H1 (cell line): ENCODE data around the gene TARBP2. TPM values are rescaled to one million over a fixed set of nuclear protein-coding genes. Genes with fewer than 3 reads are reported as not detected.

Source experiments
- CTCF ChIA-PET: fragments of 300-600 bp; sonication (Branson Sonifier 250); formaldehyde crosslinking; loops from one replicate; lab custom pipeline; 2021; ENCODE audit not compliant: partially characterized antibody; lab: Charles Lee
- POLR2A ChIA-PET: fragments of 300-600 bp; sonication (Branson Sonifier 250); formaldehyde crosslinking; loops from one replicate; lab custom pipeline; 2021; ENCODE audit warnings: inconsistent platforms; ENCODE audit not compliant: partially characterized antibody; lab: Charles Lee
- DNase-seq, 2 experiments: peaks; one replicate each; pipeline versions ENCODE4 v3.0.0 to v3.0.0-alpha.2; 2010 to 2022; ENCODE audit warnings: low spot score in 2 of 2, low read depth in 1 of 2, mixed read lengths in 1 of 2
- FAIRE-seq: peaks from 2 replicates; lab custom pipeline; 2011; peaks lifted over from hg19 to GRCh38; lab: Jason Lieb, UNC
- H2AFZ ChIP-seq: 2 replicates; pipeline ENCODE4 v1.8.1; 2012; ENCODE audit warnings: low read length, inconsistent platforms
- H2AK5ac ChIP-seq: 2 replicates; pipeline ENCODE4 v1.6.1; 2013; ENCODE audit warnings: low read depth, low read length
- H2BK120ac ChIP-seq: replicated peaks from 2 replicates; pipeline ENCODE3; 2013; ENCODE audit warnings: low read depth, low read length, inconsistent platforms
- H2BK12ac ChIP-seq: 2 replicates; pipeline ENCODE4 v1.6.1; 2013; ENCODE audit warnings: low read depth, low read length
- H2BK15ac ChIP-seq: 2 replicates; pipeline ENCODE4 v1.6.1; 2013; ENCODE audit warnings: low read length
- H2BK20ac ChIP-seq: 2 replicates; pipeline ENCODE4 v1.6.1; 2013; ENCODE audit warnings: low read length
- H2BK5ac ChIP-seq: 2 replicates; pipeline ENCODE4 v1.6.1; 2013; ENCODE audit warnings: low read depth, low read length
- H3K14ac ChIP-seq: 2 replicates; pipeline ENCODE4 v1.6.1; 2013; ENCODE audit warnings: inconsistent platforms; ENCODE audit not compliant: insufficient read length
- H3K18ac ChIP-seq: 2 replicates; pipeline ENCODE4 v1.6.1; 2013; ENCODE audit warnings: low read length; ENCODE audit errors: extremely low read depth
- H3K23ac ChIP-seq: 2 replicates; pipeline ENCODE4 v1.6.1; 2013; ENCODE audit warnings: inconsistent platforms; ENCODE audit not compliant: insufficient read length
- H3K23me2 ChIP-seq: 2 replicates; pipeline ENCODE4 v1.6.1; 2013; ENCODE audit warnings: low read depth, low read length
- H3K27ac ChIP-seq: 2 replicates; pipeline ENCODE4 v1.6.1; 2011; ENCODE audit warnings: low read depth, low read length, inconsistent platforms
- H3K27me3 ChIP-seq, 4 experiments: replicated peaks in 1 of 4; 1 replicate in 1 of 4; 2 replicates in 3 of 4; pipeline versions ENCODE4 v1.6.1 to v1.8.1; 2011 to 2013; ENCODE audit warnings: low read length in 3 of 4, mild to moderate bottlenecking in 3 of 4, inconsistent platforms in 2 of 4, mixed read lengths in 2 of 4, moderate library complexity in 1 of 4; ENCODE audit not compliant: control insufficient read depth in 3 of 4, insufficient read depth in 3 of 4; ENCODE audit errors: extremely low read depth in 1 of 4
- H3K36me3 ChIP-seq, 4 experiments: 2 replicates each; pipeline versions ENCODE4 v1.6.1 to v1.8.1; 2011 to 2013; ENCODE audit warnings: mild to moderate bottlenecking in 4 of 4, low read length in 3 of 4, moderate library complexity in 2 of 4, control low read depth in 1 of 4, inconsistent platforms in 1 of 4; ENCODE audit not compliant: insufficient read depth in 4 of 4, control insufficient read depth in 2 of 4
- H3K4ac ChIP-seq: replicated peaks from 2 replicates; pipeline ENCODE3; 2013; ENCODE audit warnings: low read length, low read depth, mixed read lengths, inconsistent platforms; ENCODE audit not compliant: insufficient read length
- H3K4me1 ChIP-seq, 4 experiments: replicated peaks in 1 of 4; 1 replicate in 1 of 4; 2 replicates in 3 of 4; pipeline versions ENCODE4 v1.6.1 to v1.8.1; 2011 to 2013; ENCODE audit warnings: low read length in 3 of 4, inconsistent platforms in 2 of 4, mixed read lengths in 1 of 4; ENCODE audit not compliant: insufficient read depth in 4 of 4, control insufficient read depth in 3 of 4
- H3K4me2 ChIP-seq, 2 experiments: 2 replicates each; pipeline versions ENCODE4 v1.6.1 to v1.8.1; 2011 to 2013; ENCODE audit warnings: low read depth in 2 of 2, low read length in 2 of 2, control low read depth in 1 of 2, inconsistent platforms in 1 of 2, mild to moderate bottlenecking in 1 of 2; ENCODE audit not compliant: insufficient read depth in 1 of 2
- H3K4me3 ChIP-seq, 4 experiments: fragments of 200-600, 300-600 bp in 1 of 4; sonication (generic), shearing (Covaris generic), sonication (Bioruptor Twin) in 1 of 4; 2 replicates each; pipeline versions ENCODE4 v1.5.1 to v1.8.1; 2011 to 2016; ENCODE audit warnings: low read length in 4 of 4, low read depth in 3 of 4, control low read depth in 2 of 4, inconsistent platforms in 2 of 4, mild to moderate bottlenecking in 2 of 4, mixed read lengths in 1 of 4, moderate library complexity in 1 of 4; ENCODE audit not compliant: insufficient read depth in 2 of 4; ENCODE audit errors: extremely low read depth in 1 of 4
- H3K56ac ChIP-seq: replicated peaks from 2 replicates; pipeline ENCODE3; 2013; ENCODE audit warnings: low read depth, mild to moderate bottlenecking, mixed read lengths, low read length, inconsistent platforms; ENCODE audit not compliant: insufficient read length
- H3K79me1 ChIP-seq: 2 replicates; pipeline ENCODE4 v1.6.1; 2013; ENCODE audit warnings: low read depth, low read length, control low read depth
- H3K79me2 ChIP-seq, 2 experiments: 2 replicates each; pipeline versions ENCODE4 v1.6.1 to v1.8.1; 2012 to 2013; ENCODE audit warnings: low read length in 2 of 2, mild to moderate bottlenecking in 2 of 2, inconsistent platforms in 1 of 2; ENCODE audit not compliant: insufficient read depth in 2 of 2, control insufficient read depth in 1 of 2
- H3K9ac ChIP-seq, 4 experiments: replicated peaks in 1 of 4; 1 replicate in 1 of 4; 2 replicates in 3 of 4; pipeline versions ENCODE4 v1.6.1 to v1.8.1; 2011 to 2013; ENCODE audit warnings: low read depth in 3 of 4, low read length in 3 of 4, control low read depth in 2 of 4, mild to moderate bottlenecking in 2 of 4, moderate library complexity in 2 of 4, inconsistent platforms in 1 of 4; ENCODE audit errors: extremely low read depth in 1 of 4
- H3K9me3 ChIP-seq, 2 experiments: 2 replicates each; pipeline versions ENCODE4 v1.6.1 to v1.8.1; 2012 to 2013; ENCODE audit warnings: mild to moderate bottlenecking in 2 of 2, moderate library complexity in 2 of 2, control low read depth in 1 of 2, inconsistent platforms in 1 of 2, low read depth in 1 of 2, low read length in 1 of 2, mixed read lengths in 1 of 2; ENCODE audit not compliant: insufficient read depth in 2 of 2
- H4K20me1 ChIP-seq, 2 experiments: replicated peaks in 1 of 2; 2 replicates each; pipeline versions ENCODE3 to v1.8.1; 2011 to 2013; ENCODE audit warnings: inconsistent platforms in 2 of 2, low read length in 2 of 2, mild to moderate bottlenecking in 1 of 2; ENCODE audit not compliant: insufficient read depth in 2 of 2, control insufficient read depth in 1 of 2
- H4K5ac ChIP-seq: 2 replicates; pipeline ENCODE4 v1.6.1; 2013; ENCODE audit warnings: low read length, low read depth, mixed read lengths, inconsistent platforms; ENCODE audit not compliant: insufficient read length
- H4K8ac ChIP-seq: 2 replicates; pipeline ENCODE4 v1.8.0; 2013; ENCODE audit warnings: mild to moderate bottlenecking, moderate library complexity, low read length, inconsistent platforms; ENCODE audit not compliant: insufficient read depth; ENCODE audit errors: extremely low read depth
- H4K91ac ChIP-seq: replicated peaks from 2 replicates; pipeline ENCODE3; 2013; ENCODE audit warnings: low read length, mixed read lengths, inconsistent platforms; ENCODE audit not compliant: insufficient read length
- CREB1 ChIP-seq: IDR thresholded peaks from 2 replicates; pipeline ENCODE4 v1.6.1; 2012; ENCODE audit warnings: inconsistent platforms
- POLR2AphosphoS5 ChIP-seq: IDR thresholded peaks from 2 replicates; pipeline ENCODE4 v1.6.1; 2011; ENCODE audit warnings: low read depth, low read length
- TBP ChIP-seq: IDR thresholded peaks from 2 replicates; pipeline ENCODE4 v1.6.1; 2011; ENCODE audit warnings: low read depth, low read length, improper control_type of control experiment
- WGBS, 2 experiments: shearing (Covaris generic) in 1 of 2; methylation state at CpG; one replicate each; pipeline versions ENCODE4 v1.1.6 to v1.1.7; 2013 to 2015; ENCODE audit warnings: low lambda C conversion rate in 2 of 2, mixed read lengths in 2 of 2, inconsistent platforms in 1 of 2, low coverage in 1 of 2, missing lambda C conversion rate in 1 of 2; ENCODE audit not compliant: insufficient replicate concordance in 2 of 2, insufficient coverage in 1 of 2, insufficient read length in 1 of 2; ENCODE audit errors: extremely low coverage in 1 of 2, missing lambda C conversion rate in 1 of 2; 5-methylcytosine and 5-hydroxymethylcytosine counted together
- polyA plus RNA-seq, 7 experiments: library from polyadenylated mRNA; depleted of rRNA in 3 of 7; stranded (reverse) in 5 of 7; unstranded in 2 of 7; fragments of >200 nt in 5 of 7; fragments of 200-250 nt in 2 of 7; gene quantifications; 1 replicate in 5 of 7; 2 replicates in 1 of 7; 4 replicates in 1 of 7; pipeline versions ENCODE4 v1.2.1 to v1.2.3, GENCODE V29; 2011 to 2013; ENCODE audit warnings: missing spikeins in 2 of 7, mixed read lengths in 2 of 7
- total RNA-seq: library from RNA; stranded (reverse); fragmentation: NEBNext Ultra II Directional; extraction: Animal tissue kit (Norgen Biotek cat#: 25700); gene quantifications from 2 replicates; pipeline ENCODE4 v1.2.1, GENCODE V29; 2021

The TARBP2 gene
- total and polyA plus RNA-seq, 2 of the 8 experiments (the other 6 are each of a cell fraction or from before 2014, with no cell fraction given): 69.9 to 122 TPM

- H3K9ac ChIP-seq: no peak overlapping the region
- H3K79me1 ChIP-seq: peaks cover 7% of the 10 kb centered on the region
- no peak overlapping the region for H4K91ac ChIP-seq
- H3K23ac ChIP-seq: no peak overlapping the region
- H3K36me3 ChIP-seq: peaks cover 85 to 100% (median 92%) of the 10 kb centered on the region in 4 experiments
- no peak overlapping the region for H3K56ac ChIP-seq
- no peak overlapping the region for H3K4me2 ChIP-seq
- no peaks in the 10 kb centered on the region for H3K27me3 ChIP-seq
- H3K18ac ChIP-seq: no peak overlapping the region
- TF ChIP-seq CREB1 (no peak), TBP (no peak), POLR2AphosphoS5 (peak; percentile 32; the same call in 1 of the 2 replicates)
- H3K9me3 ChIP-seq: no peaks in the 10 kb centered on the region
- no peak overlapping the region for H3K4me3 ChIP-seq
- H4K5ac ChIP-seq: no peak overlapping the region
- ChIA-PET POLR2A (interaction anchor here (1.1 to 67.0 kb wide), 3 partner anchors 1 to 40 kb away, joined by 3 to 3397 read pairs (median 3397); partner anchors contain the start of genes MAP3K12, NPFF, PCBP2 and PRR13), CTCF (interaction anchor here (1.5 to 6.4 kb wide), 2 partner anchors 8 to 36 kb away, joined by 3 to 57 read pairs; no protein-coding TSS in a partner anchor)
- H4K20me1 ChIP-seq: peaks cover 36 to 43% of the 10 kb centered on the region in 2 experiments
- no peak overlapping the region for H4K8ac ChIP-seq
- no peak overlapping the region for H2BK12ac ChIP-seq
- peaks cover 0 to 5% (median 0%) of the 10 kb centered on the region in 4 experiments; a peak in 2 of 7 replicates for H3K4me1 ChIP-seq
- DNase-seq (no peak), FAIRE-seq (no peak)
- no peak overlapping the region; the same call in 1 of the 2 replicates for H2BK5ac ChIP-seq
- H2AK5ac ChIP-seq: no peak overlapping the region
- no peak overlapping the region for H2AFZ ChIP-seq
- 89% methylated on average over 4 of the region's 4 CpGs; no CpG with 5 or more reads in 1 of the 2 experiments for WGBS, 2 experiments
- H3K79me2 ChIP-seq: peaks cover 0 to 64% of the 10 kb centered on the region in 2 experiments; a peak in 2 of 4 replicates
- H2BK20ac ChIP-seq: no peak overlapping the region
- H3K4ac ChIP-seq: no peak overlapping the region
- H2BK120ac ChIP-seq: no peak overlapping the region
- H3K14ac ChIP-seq: no peak overlapping the region
- H2BK15ac ChIP-seq: no peak overlapping the region
- no peak overlapping the region for H3K27ac ChIP-seq
- H3K23me2 ChIP-seq: no peaks in the 10 kb centered on the region; the same call in 1 of the 2 replicates
Measured at GRCh38 chr12:53466640-53467039, 34.4 kb upstream of the TARBP2 start.
